Activated CD8-positive, alpha-beta memory T cell treated with anti-CD3 and anti-CD28 coated beads, Interleukin-2, amount 50 U/mL, for 1 hour (primary cell): ENCODE measurements around the gene NADK2.
"Not testable (repeated sequence)": the region's sequence is repeated elsewhere in the genome, so short reads cannot be mapped to it uniquely, and the experiment has no call there.

ENCODE experiments used
- DNase-seq: peaks from one replicate; pipeline ENCODE4 v3.0.0-alpha.2; 2020; ENCODE audit errors: extremely low read depth

Gene NADK2

GRCh38 chr5:36206913-36207312, 34.8 kb downstream of the NADK2 start:
- DNase-seq = no peak

DNA sequence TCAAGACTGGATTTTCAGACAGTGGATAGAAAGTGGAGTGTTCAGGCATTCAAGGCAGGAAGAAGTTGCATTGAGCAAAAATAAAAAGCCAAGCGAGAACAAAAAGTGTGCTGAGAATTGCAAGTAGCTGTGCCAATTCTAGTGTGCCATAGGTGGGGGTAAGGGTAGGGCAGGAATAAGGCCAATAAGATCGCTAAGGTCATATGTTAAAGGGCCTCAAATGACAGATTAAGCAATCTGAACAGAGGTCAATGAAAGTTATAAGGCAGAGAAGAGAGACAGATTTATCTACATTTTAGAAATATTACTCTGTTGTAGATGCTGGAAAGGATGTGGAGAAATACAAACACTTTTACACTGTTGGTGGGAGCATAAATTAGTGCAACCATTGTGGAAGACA, 36.4 kb downstream of the NADK2 start:
- DNase-seq = no peak

DNA sequence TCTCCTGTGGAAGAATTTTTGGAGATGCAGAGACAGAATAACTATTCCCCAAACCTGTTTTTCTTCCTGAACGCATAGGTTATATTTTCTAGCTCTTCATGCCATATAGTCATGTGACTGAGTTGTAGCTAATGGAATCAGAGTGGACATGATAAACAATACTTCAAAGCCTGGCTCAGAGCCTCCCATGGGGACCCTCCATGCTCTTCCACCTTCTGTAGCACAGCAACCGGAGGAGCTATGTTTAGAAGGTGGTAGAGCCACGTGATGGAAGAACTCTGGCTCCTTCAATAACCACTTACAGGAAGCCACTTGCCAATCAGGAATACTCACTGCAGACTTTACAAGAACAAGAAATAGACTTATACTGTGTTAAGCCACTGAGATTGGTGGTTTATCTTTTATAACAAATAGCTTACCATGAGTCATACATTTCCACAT, 39.2 kb downstream of the NADK2 start:
- DNase-seq = no peak

- DNase-seq = no peak
These were observed 41.2 kb downstream of the NADK2 start for GRCh38 chr5:36200513-36200912.

DNA sequence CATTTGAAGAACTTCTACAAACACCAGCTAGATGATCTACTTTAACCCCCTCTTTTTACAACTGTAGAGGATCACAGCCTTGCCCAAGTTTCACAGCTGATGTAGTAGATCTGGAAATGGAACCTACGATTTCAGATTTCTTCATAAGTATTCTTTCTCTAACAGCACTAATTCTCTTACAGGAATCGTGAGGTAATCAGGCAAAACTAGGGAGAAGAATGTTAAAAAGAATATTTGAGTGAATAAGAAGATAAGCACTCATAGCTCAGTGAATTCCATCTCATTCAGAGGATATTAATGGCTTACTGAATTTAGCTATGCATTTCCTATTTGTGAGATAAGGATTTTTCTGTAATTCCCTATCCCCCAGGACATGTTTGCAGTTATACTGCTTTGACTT, 42.1 kb downstream of the NADK2 start:
- no peak for DNase-seq

- not testable (repeated sequence) for DNase-seq
These were observed 42.9 kb downstream of the NADK2 start for GRCh38 chr5:36198783-36199182.

DNA sequence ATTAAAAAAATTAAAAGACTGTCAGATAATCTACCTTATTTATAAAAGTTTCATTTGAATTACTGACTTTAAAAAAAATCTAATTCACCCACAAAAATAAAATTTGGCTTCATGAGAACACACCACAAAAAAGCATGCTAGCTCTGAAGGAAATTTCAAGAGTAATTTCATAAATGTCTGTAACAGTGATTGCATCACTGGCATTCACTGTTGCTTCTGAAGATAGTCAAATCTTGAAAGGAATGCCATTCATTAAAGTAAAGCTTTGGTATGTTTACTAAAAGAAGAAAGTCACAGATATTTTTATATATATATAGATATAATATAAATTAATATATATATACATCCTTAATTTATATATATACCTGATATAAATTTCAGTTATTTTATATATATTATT, 43.4 kb downstream of the NADK2 start:
- no peak for DNase-seq

GRCh38 chr5:36193746-36194145, 48.0 kb downstream of the NADK2 start:
- no peak for DNase-seq

GRCh38 chr5:36184408-36184807, 57.3 kb downstream of the NADK2 start:
- DNase-seq = not testable (repeated sequence)

DNA sequence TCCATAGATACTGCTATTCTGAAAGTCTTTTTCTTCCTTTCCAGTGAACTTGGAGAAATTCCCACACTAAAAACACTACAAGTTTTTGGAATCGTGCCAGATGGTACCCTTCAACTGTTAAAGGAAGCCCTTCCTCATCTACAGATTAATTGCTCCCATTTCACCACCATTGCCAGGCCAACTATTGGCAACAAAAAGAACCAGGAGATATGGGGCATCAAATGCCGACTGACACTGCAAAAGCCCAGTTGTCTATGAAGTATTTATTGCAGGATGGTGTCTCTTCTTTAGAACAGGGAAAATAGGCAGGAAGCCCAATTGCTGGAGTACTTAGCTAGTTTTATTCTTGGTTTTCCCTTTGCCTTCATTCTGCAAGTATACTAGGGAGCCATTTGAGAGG, 60.0 kb downstream of the NADK2 start:
- no peak for DNase-seq

GRCh38 chr5:36180556-36181350, 61.0 kb downstream of the NADK2 start:
- no peak for DNase-seq

DNA sequence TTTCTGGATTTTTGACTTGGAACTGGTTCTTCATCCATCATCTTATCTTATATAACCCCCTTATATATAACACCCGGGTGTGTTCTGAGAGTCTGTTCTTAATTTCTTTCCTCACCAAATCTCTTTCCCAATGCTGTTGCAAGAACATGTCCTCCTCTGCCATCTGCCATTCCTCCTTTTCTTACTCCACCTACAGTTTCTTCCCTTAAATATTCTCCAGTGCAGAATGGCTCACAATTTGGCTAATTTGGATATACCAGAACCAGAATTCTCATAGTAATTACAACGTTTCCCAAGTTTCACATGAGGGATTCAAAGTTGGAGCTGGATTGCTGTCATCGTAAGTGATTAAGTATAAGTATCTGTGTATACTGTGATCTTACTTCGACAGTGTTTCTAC, 61.8 kb downstream of the NADK2 start:
- DNase-seq = no peak

DNA sequence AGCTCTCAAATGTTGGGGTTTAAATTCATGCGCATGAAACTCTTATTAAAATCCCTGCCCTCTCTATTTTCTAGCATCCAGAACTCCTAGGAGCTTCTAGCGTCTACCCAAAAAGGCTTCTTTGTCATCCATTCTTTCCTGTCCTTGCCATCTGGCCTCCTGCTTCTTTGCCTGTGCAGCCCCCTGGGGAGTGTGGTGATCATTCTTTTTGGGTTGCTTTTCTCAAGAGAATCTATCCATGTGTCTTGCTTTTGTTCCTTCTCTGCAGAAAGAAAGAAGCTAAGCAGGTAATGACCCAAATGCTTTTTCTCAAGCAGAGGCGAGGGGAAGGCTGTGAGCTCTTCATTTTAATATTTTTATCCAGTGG, 63.2 kb downstream of the NADK2 start:
- no peak for DNase-seq

DNA sequence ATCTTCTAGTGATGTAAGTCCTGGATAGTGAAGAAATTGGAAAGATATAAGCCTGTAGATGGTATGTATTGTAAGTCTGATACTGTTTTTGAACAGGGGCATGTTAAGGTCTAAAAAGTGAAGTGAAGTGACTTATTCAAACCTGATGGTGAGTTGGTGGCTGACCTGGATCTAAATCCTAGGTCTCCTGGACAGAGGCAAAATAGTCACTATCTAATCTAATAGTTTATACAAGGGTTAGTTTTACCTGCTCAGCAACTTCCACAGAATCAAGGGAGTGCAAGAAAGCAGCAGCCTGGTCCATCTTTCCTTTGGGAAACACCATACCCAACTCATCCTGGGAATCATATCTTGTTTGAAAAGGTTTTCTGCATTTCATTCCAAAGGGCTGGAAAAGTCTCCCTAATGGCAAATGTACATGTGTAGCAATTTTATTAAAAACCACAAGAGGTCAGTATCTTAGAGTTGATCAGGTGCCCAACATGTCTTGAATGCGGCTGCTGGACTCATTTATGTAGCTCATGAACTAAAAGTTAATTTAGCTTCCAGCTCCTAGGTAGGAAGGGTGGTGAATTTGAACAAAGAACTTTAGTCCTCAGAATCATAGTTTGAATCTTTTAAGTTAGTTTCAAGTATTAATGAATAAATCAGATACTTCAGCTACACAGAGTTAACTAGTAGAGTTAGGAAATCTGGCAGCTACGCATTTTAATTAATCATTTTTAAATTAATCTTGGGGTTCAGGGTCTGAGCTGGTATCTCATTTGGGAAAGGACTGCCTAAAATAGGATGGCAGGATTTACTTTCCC, 63.8 kb downstream of the NADK2 start:
- no peak for DNase-seq

DNA sequence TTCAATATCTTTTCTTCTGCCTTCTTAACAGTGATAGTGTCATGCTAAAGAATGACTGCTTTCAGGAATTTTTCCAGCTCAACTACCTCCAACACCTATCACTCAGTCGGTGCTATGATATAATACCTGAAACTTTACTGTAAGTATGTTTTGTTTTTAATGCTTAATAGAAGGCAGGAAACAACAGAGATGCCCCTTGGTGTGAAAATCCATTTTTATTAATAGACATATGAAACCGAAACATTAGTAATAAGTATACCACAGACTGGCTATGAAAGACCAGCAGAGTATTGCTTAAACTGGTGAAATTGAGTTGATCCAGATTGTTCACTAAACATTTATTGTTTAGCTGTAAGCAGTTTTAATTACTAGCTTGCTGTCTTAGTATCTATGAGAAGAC, 64.6 kb downstream of the NADK2 start:
- no peak for DNase-seq

GRCh38 chr5:36175043-36175442, 66.7 kb downstream of the NADK2 start:
- DNase-seq = no peak

- no peak for DNase-seq
These were observed 67.6 kb downstream of the NADK2 start for GRCh38 chr5:36174119-36174518.

- no peak for DNase-seq
These were observed 68.3 kb downstream of the NADK2 start for GRCh38 chr5:36173426-36173825.

- DNase-seq = no peak
These were observed 69.1 kb downstream of the NADK2 start for GRCh38 chr5:36172599-36172998.

DNA sequence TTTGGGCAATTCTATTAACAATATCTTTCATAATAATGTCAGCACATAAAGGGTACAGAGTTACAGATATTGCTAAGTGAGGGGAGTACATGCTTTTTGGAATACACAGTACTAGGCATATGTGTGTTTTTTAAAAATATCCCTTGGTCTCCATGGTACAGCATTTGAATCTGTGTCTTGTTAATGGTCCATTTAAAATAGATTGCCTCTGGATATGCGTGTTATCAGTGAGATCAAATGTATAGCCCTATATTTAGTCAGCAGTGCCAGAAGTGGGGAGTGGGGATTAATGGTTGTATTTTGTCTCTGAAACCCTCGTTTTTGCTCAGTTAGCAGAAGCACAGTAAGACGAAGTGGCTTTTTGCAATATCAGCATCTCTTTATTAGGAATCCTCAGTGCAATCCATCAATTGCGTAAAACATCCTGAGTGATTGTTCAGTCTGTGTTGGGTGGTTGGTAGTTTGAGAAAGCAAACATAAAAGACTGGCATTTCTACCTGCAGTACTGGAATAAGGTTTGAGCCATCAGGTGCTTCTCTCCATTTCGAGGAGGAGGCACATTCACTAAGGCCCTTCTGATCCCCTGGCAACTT, 70.8 kb downstream of the NADK2 start:
- no peak for DNase-seq

DNA sequence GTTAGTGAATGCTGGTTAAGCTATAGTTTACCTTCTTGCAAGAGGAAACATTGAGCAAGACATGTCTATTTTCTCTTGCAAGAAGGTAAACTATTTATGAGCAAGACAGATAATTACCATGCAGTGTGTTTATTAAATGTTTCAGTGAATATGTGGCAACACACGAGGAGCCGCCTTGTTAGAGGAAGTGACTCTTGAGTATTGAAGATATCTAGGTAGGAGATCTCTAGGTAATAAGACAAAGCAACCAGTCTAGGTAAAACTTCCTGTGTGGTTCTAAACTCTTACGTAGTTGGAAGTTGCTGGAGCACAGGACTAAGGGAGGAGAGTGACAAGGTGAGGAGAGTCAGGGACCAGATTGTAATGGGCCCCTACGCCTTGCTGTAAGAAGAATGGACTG, 73.0 kb downstream of the NADK2 start:
- no peak for DNase-seq

DNA sequence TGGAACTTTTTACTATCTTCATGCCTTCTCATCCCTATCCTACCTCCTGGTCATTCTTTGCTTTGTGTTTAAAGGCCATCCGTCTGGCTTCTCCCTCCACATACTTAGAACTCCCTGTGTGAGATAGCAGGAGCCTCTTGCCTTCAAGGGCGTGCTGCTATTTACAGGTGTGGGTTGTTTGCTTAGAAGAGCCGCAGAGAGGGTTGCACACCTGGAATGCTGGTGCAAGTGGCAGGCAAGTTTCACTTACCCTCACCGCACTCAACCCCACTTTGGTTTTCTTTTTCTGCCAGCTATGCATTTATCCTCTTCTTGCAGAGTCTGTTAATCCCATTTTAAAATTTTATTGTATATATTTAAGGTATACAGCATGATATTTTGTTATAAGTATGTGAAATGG, 77.3 kb downstream of the NADK2 start:
- no peak for DNase-seq
